Activated B cell treated with CpG ODN at 0.5 μM for 24 hours (primary cell): ENCODE data around the gene PROP1. TPM values are rescaled to one million over a fixed set of nuclear protein-coding genes. Genes with fewer than 3 reads are reported as not detected.
A peak's percentile ranks its signal among the peaks of the same experiment; 100 is the strongest.
"Not testable (repeated sequence)": the region's sequence is repeated elsewhere in the genome, so short reads cannot be mapped to it uniquely, and the experiment has no call there.

Experiments used
- ATAC-seq: fragments of 200-7000 bp; cut with Tn5 transposase; one replicate; pipeline ENCODE4 v1.10.0; 2021; ENCODE audit warnings: low read depth, mild to moderate bottlenecking, moderate library complexity
- CTCF ChIA-PET: fragments of 350-600 bp; sonication (Branson Sonifier 250); formaldehyde crosslinking; loops from one replicate; lab custom pipeline; 2021; ENCODE audit warnings: antibody characterized with exemption; lab: Charles Lee
- POLR2A ChIA-PET: fragments of 350-600 bp; sonication (Branson Sonifier 250); formaldehyde crosslinking; loops from one replicate; lab custom pipeline; 2021; ENCODE audit warnings: antibody characterized with exemption; lab: Charles Lee
- DNase-seq: peaks from one replicate; pipeline ENCODE4 v3.0.0; 2022
- H3K27ac Mint-ChIP-seq: one replicate; pipeline ENCODE4 v1.8.0; 2020; ENCODE audit warnings: mixed read lengths
- H3K27me3 Mint-ChIP-seq: one replicate; pipeline ENCODE4 v1.8.0; 2021; ENCODE audit warnings: mixed read lengths
- H3K36me3 Mint-ChIP-seq: one replicate; pipeline ENCODE4 v1.8.0; 2021; ENCODE audit warnings: low read depth, mixed read lengths
- H3K4me1 Mint-ChIP-seq: one replicate; pipeline ENCODE4 v1.8.0; 2021; ENCODE audit warnings: mixed read lengths
- H3K4me3 Mint-ChIP-seq: one replicate; pipeline ENCODE4 v1.8.0; 2020; ENCODE audit warnings: mild to moderate bottlenecking, mixed read lengths
- H3K9me3 Mint-ChIP-seq: one replicate; pipeline ENCODE4 v1.8.0; 2020; ENCODE audit warnings: mixed read lengths
- CTCF ChIP-seq: fragments of 200-600 bp; IDR thresholded peaks from one replicate; pipeline ENCODE4 v1.8.0; 2022; ENCODE audit warnings: antibody characterized with exemption, mild to moderate bottlenecking
- intact Hi-C: fragments of 100-400 bp; cut with micrococcal nuclease; formaldehyde crosslinking; loops from one replicate; pipeline ENCODE4 v1.15.1; 2024
- total RNA-seq: library from RNA; stranded (reverse); gene quantifications from 2 replicates; pipeline ENCODE4 v1.2.3, GENCODE V29; 2022

The PROP1 gene
- not detected in 2 replicates for total RNA-seq

GRCh38 chr5:177995691-177996595 is at the start of gene PROP1:
PROP1 (minus strand) TSS chr5:177996242; CDS start chr5:177995933, 309 bp downstream.
- H3K4me1 Mint-ChIP-seq: no peaks in the 10 kb centered on the region
- POLR2A ChIA-PET: no interaction called here
- no peak for DNase-seq
- no peak within 1 kb of the TSS for H3K4me3 Mint-ChIP-seq
- CTCF ChIA-PET: no interaction called here
- no peaks in the 10 kb centered on the region for H3K36me3 Mint-ChIP-seq
- no peak for TF ChIP-seq CTCF
- ATAC-seq: no peak
- no peaks in the 10 kb centered on the region for H3K9me3 Mint-ChIP-seq
- no peak within 1 kb of the TSS for H3K27ac Mint-ChIP-seq
- intact Hi-C loops: no loop called here
- peaks cover 32% of the 10 kb centered on the region for H3K27me3 Mint-ChIP-seq

DNA sequence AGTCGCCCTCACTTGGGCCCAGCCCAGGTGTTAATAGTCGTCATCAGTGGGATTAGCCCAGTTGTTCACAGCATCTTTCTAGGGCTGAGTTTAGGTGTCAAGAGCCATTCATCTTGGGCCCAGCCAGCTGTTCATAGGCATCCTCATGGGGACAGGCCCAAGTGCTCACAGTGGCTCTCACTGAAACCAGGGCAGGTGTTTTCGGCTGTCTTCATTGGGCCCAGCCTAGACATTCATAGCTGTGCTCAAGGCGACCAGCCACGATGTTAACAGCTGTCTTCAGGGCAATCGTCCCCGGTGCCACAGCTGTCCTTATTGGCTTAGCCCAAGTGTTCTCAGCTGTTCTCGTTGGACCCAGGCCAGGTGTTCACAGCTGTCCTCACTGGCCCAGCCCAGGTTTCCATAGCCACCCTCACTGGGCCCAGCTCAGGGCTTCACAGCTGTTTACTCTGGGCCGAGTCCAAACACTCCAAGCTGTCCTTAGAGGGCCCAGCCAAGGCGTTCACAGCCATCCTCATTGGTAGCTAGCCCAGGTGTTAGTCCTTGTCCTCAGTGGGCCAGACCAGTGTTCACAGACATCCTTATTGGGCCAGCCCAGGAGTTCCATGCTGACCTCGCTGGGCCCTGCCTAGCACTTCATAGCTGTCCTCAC is 23.5 kb upstream of the PROP1 start:
- intact Hi-C loops, CTCF ChIA-PET, H3K27me3 Mint-ChIP-seq, H3K27ac Mint-ChIP-seq, H3K9me3 Mint-ChIP-seq, DNase-seq, POLR2A ChIA-PET, H3K36me3 Mint-ChIP-seq, H3K4me3 Mint-ChIP-seq, H3K4me1 Mint-ChIP-seq, ATAC-seq: not testable (repeated sequence)

DNA sequence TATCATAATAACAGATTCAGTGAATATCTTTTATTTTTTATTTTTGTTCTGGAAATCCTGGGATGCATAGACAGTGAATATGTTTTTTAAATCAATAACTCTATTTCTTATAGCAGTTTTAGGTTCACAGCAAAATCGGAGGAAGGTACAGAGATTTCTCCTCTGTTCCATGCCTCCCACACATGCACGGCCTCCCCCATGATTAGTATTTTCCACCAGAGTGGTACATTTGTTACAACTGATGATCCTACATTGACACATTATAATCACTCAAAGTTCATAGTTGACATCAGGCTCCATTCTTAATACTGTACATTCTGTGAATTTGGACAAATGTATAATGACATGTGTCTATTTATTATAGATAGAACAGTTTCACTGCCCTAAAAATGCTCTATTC is 16.7 kb upstream of the PROP1 start:
- DNase-seq, H3K9me3 Mint-ChIP-seq, H3K27ac Mint-ChIP-seq, POLR2A ChIA-PET, H3K4me1 Mint-ChIP-seq, CTCF ChIA-PET, ATAC-seq, intact Hi-C loops, H3K27me3 Mint-ChIP-seq, H3K4me3 Mint-ChIP-seq, H3K36me3 Mint-ChIP-seq: not testable (repeated sequence)

DNA sequence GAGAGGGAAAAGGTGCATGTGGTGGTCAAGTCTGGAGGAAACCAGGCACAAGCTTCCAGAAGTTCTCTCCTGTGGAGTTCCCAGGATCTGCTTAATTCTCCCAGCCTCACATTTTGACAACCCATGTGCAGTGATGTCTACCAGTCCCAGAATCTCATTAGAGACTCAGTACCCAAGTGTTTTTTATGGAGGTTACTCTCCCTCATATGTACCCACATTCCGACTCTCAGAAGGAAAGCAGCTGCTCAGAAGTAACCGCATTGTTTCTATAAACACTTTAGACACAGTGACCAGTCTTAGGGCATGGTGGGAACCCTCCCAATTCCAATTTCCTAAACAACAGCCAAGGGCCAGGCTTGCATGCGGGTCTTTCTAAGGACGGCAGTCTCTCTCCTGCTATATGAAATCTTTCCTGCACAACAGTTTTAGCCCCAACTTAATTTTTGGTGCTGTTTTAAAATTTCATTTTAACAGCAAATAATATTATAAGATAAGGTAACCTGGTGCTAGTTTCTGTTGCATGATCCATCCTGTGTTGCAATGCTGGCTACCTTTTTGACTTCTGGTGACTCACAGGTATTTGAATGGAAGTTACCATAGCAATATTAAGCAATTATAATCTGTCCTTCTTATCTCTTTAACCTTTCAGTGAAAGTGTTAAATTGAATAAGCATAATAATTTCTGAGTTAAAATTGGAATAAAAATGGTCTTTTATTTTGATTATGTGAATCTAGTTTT is 15.9 kb upstream of the PROP1 start:
- POLR2A ChIA-PET, H3K36me3 Mint-ChIP-seq, intact Hi-C loops, H3K27me3 Mint-ChIP-seq, H3K27ac Mint-ChIP-seq, DNase-seq, ATAC-seq, H3K4me3 Mint-ChIP-seq, H3K4me1 Mint-ChIP-seq, CTCF ChIA-PET, H3K9me3 Mint-ChIP-seq: not testable (repeated sequence)

- H3K4me3 Mint-ChIP-seq, CTCF ChIA-PET, intact Hi-C loops, H3K27ac Mint-ChIP-seq, H3K4me1 Mint-ChIP-seq, H3K27me3 Mint-ChIP-seq, H3K9me3 Mint-ChIP-seq, ATAC-seq, H3K36me3 Mint-ChIP-seq, POLR2A ChIA-PET, DNase-seq: not testable (repeated sequence)
Observed at GRCh38 chr5:178007272-178007671, 11.2 kb upstream of the PROP1 start.

GRCh38 chr5:178006536-178007231 is 10.6 kb upstream of the PROP1 start:
- H3K27ac Mint-ChIP-seq, POLR2A ChIA-PET, DNase-seq, intact Hi-C loops, H3K36me3 Mint-ChIP-seq, H3K27me3 Mint-ChIP-seq, H3K9me3 Mint-ChIP-seq, CTCF ChIA-PET, H3K4me1 Mint-ChIP-seq: not testable (repeated sequence)
- ATAC-seq: peak; percentile 25
- H3K4me3 Mint-ChIP-seq: peak overlapping the region; percentile 48

- intact Hi-C loops, POLR2A ChIA-PET, H3K9me3 Mint-ChIP-seq: not testable (repeated sequence)
Observed at GRCh38 chr5:178006181-178006535, 10.1 kb upstream of the PROP1 start.

More at GRCh38 chr5:178006181-178006535, 10.1 kb upstream of the PROP1 start:
- CTCF ChIA-PET, H3K36me3 Mint-ChIP-seq, DNase-seq, ATAC-seq, H3K27ac Mint-ChIP-seq, H3K4me1 Mint-ChIP-seq, H3K4me3 Mint-ChIP-seq, H3K27me3 Mint-ChIP-seq: not testable (repeated sequence)
